ENCODE results near the gene DDX21.
"Not testable (repeated sequence)": the region's sequence is repeated elsewhere in the genome, so short reads cannot be mapped to it uniquely, and the experiment has no call there.

Gene DDX21

GRCh38 chr10:68988530-68989316 lies 32.8 kb downstream of the DDX21 start, which contains the start of gene KIFBP:
TSS of gene KIFBP (plus strand) at chr10:68988803. CDS start at chr10:68988833, 30 bp downstream.
- DNase-seq, result peak; percentile 89

GRCh38 chr10:68989317-68989990 lies 33.5 kb downstream of the DDX21 start:
- DNase-seq, result no peak

DNA sequence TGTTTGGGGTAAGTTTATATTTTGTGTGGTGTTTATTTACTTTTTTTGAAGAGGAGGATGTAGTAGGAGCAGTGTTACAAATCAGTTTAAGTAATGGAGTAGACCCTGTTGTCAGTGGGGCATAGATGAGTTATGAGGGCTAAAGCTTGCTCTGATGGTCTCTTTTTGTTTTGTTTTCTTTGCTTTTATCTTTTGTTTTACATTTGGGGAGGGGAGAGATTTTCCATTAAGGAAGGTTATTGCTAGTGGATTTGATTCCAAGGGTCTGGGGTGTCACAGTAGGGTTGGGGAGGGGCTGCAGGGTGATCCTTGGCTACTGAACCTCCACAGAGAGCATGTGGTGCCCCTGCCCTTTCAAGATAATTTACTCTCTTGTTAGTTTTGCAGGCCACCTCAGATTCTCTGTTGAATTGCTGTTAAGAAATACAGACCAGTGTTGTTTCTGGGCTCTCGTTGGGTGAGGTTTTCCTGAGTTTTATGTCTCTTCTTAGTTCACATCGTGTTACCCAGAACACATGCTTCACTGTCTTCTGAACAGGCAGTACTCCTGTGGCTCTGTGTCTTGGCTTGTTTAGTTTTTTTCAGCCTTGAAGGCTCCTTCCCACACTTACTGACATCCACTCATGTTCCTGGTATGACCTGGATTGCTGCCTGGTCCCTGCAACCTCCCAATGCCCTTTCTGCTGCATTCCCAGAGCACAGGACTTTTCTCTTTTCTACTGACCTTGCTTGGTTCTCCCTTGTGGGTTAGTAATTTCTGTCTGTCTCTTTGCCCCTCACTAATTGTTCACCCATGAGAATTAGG lies 36.9 kb downstream of the DDX21 start:
- DNase-seq, result no peak

DNA sequence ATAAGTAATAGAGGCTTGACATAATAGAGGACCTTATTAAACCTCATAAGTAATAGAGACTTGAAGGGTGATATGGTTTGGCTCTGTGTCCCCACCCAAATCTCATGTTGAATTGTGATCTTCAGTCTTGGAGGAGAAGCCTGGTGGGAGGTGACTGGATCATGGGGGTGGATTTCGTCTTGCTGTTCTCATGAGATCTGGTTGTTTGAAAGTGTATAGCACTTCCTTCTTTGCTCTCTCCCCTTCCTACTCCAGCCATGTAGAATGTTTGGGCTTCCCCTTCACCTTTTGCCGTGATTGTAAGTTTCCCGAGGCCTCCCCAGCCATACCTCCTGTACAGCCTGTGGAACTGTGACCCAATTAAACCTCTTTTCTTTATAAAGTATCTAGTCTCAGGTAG lies 41.2 kb downstream of the DDX21 start:
- DNase-seq, result no peak

- no peak for DNase-seq
Measured at GRCh38 chr10:69004821-69005220, 48.9 kb downstream of the DDX21 start.

DNA sequence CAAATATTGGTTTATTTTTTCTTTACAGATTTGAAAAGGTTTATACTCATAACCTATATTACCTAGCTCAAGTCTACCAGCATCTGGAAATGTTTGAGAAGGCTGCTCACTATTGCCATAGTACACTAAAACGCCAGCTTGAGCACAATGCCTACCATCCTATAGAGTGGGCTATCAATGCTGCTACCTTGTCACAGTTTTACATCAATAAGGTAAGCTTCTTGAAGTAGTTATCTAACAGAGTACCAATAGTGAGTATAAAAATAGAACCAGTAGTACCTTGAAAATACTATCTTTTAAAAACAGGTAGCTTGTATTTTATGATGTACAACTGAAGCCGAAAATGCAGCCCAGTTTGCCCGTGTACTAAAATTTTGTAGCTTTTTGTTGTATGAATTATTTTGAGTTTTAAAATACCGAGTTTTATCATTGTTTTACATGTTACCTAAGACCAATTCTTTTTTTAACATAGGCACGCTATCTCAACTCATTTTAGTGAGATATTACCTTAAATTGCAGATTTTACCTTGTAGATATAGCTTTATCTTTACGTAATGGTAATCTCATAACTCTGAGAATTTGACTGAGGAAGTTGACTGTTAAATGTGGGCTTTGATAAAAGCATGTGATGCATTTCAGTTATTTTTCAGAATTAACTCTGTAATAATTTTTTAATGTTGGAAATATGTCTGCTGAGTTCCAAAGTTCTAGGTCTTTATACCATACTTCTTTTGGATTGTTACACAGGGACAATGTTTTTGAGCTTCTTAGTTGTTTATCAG lies 49.9 kb downstream of the DDX21 start:
- DNase-seq, result no peak

GRCh38 chr10:69007260-69007659 lies 51.3 kb downstream of the DDX21 start:
- no peak for DNase-seq

DNA sequence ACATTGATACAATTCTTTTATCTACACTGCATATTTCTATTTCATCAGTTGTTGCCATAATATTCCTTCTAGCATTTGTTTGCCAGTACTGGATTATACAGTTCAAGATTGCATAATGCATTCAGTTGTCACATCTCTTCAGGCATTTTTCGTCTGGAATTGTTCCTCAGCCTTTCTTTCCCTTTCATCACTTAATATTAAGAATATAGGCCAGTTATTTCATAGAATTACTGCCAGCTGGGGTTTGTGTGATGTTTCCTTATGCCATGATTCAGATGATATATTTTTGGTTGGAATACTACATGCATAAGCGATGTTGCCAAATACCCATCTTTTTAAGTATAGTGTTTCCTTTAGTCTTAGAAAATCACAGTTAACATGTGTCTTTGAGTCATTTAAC lies 53.4 kb downstream of the DDX21 start:
- no peak for DNase-seq

DNA sequence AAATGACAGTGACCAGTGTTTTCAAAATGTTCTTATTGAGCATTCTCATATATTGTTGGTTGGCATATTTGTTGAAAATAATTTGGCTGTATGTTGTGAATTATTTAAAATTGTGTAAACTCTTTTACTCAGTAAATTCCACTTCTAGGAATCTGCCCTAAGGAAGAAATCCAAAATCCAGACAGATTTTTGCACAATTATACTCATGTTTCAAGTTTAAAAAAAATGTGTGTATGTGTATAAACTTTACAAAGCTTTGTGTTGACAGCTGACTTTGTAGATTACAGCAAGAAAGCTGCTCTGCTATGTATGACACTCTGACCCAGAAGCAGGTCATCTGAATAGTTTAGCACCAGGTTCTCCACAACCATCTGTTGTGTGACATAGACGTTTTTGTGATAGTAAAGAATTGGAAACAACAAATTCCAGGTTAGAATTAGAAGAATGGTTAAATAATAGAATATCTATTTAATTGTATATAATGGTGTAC lies 54.2 kb downstream of the DDX21 start:
- DNase-seq, result no peak

GRCh38 chr10:69012778-69013177 lies 56.8 kb downstream of the DDX21 start:
- not testable (repeated sequence) for DNase-seq

DNA sequence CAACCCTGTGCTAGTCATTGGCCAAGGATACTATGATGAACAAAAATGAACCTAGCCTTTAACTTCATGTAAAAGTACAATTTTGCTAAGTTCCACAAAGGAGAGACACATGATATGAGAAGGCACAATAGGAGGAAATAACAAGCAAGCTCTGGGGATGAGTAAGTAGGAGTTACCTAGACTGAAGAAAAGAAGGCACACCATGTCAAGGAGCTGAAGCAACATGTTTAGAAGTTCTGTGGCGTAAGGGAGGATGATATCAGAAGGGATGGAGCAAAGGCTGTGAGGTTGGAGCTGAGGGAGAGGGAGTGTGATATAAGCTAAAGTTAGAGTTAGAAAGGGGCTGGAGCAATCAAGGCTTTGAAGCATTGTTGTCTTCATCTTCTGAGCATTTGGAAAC lies 58.2 kb downstream of the DDX21 start:
- DNase-seq, result no peak

DNA sequence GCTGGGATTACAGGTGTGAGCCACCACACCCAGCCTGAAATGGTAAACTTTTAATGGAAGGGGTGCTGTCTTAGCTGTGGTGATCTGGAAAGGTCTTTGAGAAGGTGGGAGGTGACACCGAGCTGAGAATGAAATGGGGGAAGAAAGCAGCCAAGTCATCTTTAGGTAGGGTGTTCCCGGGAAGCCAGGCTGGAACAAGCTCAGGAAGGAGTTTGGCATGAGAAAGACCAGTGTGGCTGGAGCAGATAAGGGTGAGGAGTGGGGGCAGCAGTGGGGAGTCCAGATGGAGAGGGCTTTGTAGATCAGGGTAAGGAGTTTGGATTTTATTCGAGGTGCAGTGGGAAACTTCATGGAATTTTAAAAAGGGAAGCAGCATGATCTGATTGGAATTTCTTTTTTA lies 62.6 kb downstream of the DDX21 start:
- DNase-seq, result no peak

GRCh38 chr10:69022611-69023010 lies 66.6 kb downstream of the DDX21 start:
- no peak for DNase-seq

GRCh38 chr10:69025370-69025896 lies 69.5 kb downstream of the DDX21 start:
- no peak for DNase-seq

GRCh38 chr10:69033256-69033655 lies 77.3 kb downstream of the DDX21 start:
- DNase-seq, result no peak

Measured in COR-L47 (cell line).